Ishikawa (cell line): ENCODE data around the gene TAF10.

Experiments used
- CEBPB ChIP-seq: IDR thresholded peaks from 2 replicates; pipeline ENCODE4 v1.6.1; 2012
- CREB1 ChIP-seq: IDR thresholded peaks from 2 replicates; pipeline ENCODE4 v1.6.1; 2012; ENCODE audit warnings: low read depth
- EGR1 ChIP-seq: IDR thresholded peaks from 2 replicates; pipeline ENCODE4 v1.6.1; 2012
- EP300 ChIP-seq: IDR thresholded peaks from 2 replicates; pipeline ENCODE4 v1.6.1; 2012; ENCODE audit warnings: borderline replicate concordance
- FOXM1 ChIP-seq: IDR thresholded peaks from 2 replicates; pipeline ENCODE4 v1.6.1; 2012; ENCODE audit warnings: low read depth, borderline replicate concordance
- MAX ChIP-seq: IDR thresholded peaks from 2 replicates; pipeline ENCODE4 v1.6.1; 2012
- NFIC ChIP-seq: IDR thresholded peaks from 2 replicates; pipeline ENCODE4 v1.6.1; 2012
- RAD21 ChIP-seq: IDR thresholded peaks from 2 replicates; pipeline ENCODE4 v1.6.1; 2012; ENCODE audit warnings: low read depth
- REST ChIP-seq: IDR thresholded peaks from 2 replicates; pipeline ENCODE4 v1.6.1; 2012; ENCODE audit warnings: low read depth, mild to moderate bottlenecking
- TAF1 ChIP-seq: IDR thresholded peaks from 2 replicates; pipeline ENCODE4 v1.6.1; 2012; ENCODE audit warnings: low read depth, mild to moderate bottlenecking
- TCF12 ChIP-seq: IDR thresholded peaks from 2 replicates; pipeline ENCODE4 v1.6.1; 2012; ENCODE audit warnings: low read depth
- TEAD4 ChIP-seq: IDR thresholded peaks from 2 replicates; pipeline ENCODE4 v1.6.1; 2012
- USF1 ChIP-seq: IDR thresholded peaks from 2 replicates; pipeline ENCODE4 v1.6.1; 2012
- YY1 ChIP-seq: IDR thresholded peaks from 2 replicates; pipeline ENCODE4 v1.6.1; 2012; ENCODE audit warnings: low read depth
- ZBTB7A ChIP-seq: IDR thresholded peaks from 2 replicates; pipeline ENCODE4 v1.6.1; 2012; ENCODE audit warnings: low read depth

The TAF10 gene

GRCh38 chr11:6596239-6596877 is 15.7 kb downstream of the TAF10 start:
- no peak for TF ChIP-seq EGR1

- TF ChIP-seq REST = no peak
- no peak for TF ChIP-seq MAX
- TF ChIP-seq TAF1 = no peak
- no peak for TF ChIP-seq EP300
- TF ChIP-seq FOXM1 = no peak
- TF ChIP-seq USF1 = no peak
- TF ChIP-seq CEBPB = no peak
- no peak for TF ChIP-seq TCF12
- TF ChIP-seq NFIC = no peak
- no peak for TF ChIP-seq RAD21
- TF ChIP-seq TEAD4 = no peak
- TF ChIP-seq EGR1 = no peak
- TF ChIP-seq CREB1 = no peak
- TF ChIP-seq YY1 = no peak
These were observed 17.8 kb downstream of the TAF10 start for GRCh38 chr11:6594142-6594768.

GRCh38 chr11:6588018-6588417 is 24.0 kb downstream of the TAF10 start:
- no peak for TF ChIP-seq CEBPB
- TF ChIP-seq ZBTB7A = no peak
- no peak for TF ChIP-seq YY1
- TF ChIP-seq MAX = no peak
- TF ChIP-seq TCF12 = no peak
- TF ChIP-seq EGR1 = no peak
- TF ChIP-seq TEAD4 = no peak
- TF ChIP-seq USF1 = no peak
- TF ChIP-seq CREB1 = no peak
- TF ChIP-seq EP300 = no peak
- no peak for TF ChIP-seq NFIC
- no peak for TF ChIP-seq FOXM1
- TF ChIP-seq REST = no peak

- TF ChIP-seq EGR1 = no peak
- no peak for TF ChIP-seq TCF12
- TF ChIP-seq YY1 = no peak
- no peak for TF ChIP-seq RAD21
- TF ChIP-seq TEAD4 = no peak
- no peak for TF ChIP-seq TAF1
- no peak for TF ChIP-seq USF1
- no peak for TF ChIP-seq CREB1
These were observed 24.6 kb downstream of the TAF10 start for GRCh38 chr11:6587360-6587953.

GRCh38 chr11:6586434-6587359 is 25.3 kb downstream of the TAF10 start:
- no peak for TF ChIP-seq TAF1
- peak; percentile 43; the same call in 1 of the 2 replicates for TF ChIP-seq TCF12
- peak; percentile 77; the same call in 1 of the 2 replicates for TF ChIP-seq MAX
- no peak for TF ChIP-seq FOXM1
- no peak for TF ChIP-seq NFIC
- no peak for TF ChIP-seq REST
- TF ChIP-seq CREB1 = no peak
- TF ChIP-seq ZBTB7A = no peak
- peak; percentile 20; the same call in 1 of the 2 replicates for TF ChIP-seq CEBPB
